Stimulated activated CD4-positive, alpha-beta T cell treated with anti-CD3 and anti-CD28 coated beads, Interleukin-15, amount 100 ng/mL, for 1 hour (primary cell): Measurements from ENCODE around the gene BNC2.
"Not testable (repeated sequence)": the region's sequence is repeated elsewhere in the genome, so short reads cannot be mapped to it uniquely, and the experiment has no call there.

Experiments used
- DNase-seq, 2 donors: peaks; one replicate each; pipeline ENCODE4 v3.0.0-alpha.2; 2020; ENCODE audit warnings: low read depth in 1 of 2, low spot score in 1 of 2

The BNC2 gene

GRCh38 chr9:16551692-16552091 is 318.8 kb downstream of the BNC2 start:
- DNase-seq, result no peak

GRCh38 chr9:16545639-16546038 is 324.8 kb downstream of the BNC2 start:
- DNase-seq, result no peak

- DNase-seq, result no peak
These were observed 325.6 kb downstream of the BNC2 start for GRCh38 chr9:16544842-16545241.

- no peak for DNase-seq
These were observed 326.8 kb downstream of the BNC2 start for GRCh38 chr9:16543686-16544085.

- DNase-seq, result no peak
These were observed 327.2 kb downstream of the BNC2 start for GRCh38 chr9:16543225-16543624.

GRCh38 chr9:16542290-16542689 is 328.2 kb downstream of the BNC2 start:
- DNase-seq, result no peak

- DNase-seq, result no peak
These were observed 329.5 kb downstream of the BNC2 start for GRCh38 chr9:16540743-16541613.

- not testable (repeated sequence) for DNase-seq
These were observed 330.8 kb downstream of the BNC2 start for GRCh38 chr9:16539626-16540025.

- no peak for DNase-seq
These were observed 334.9 kb downstream of the BNC2 start for GRCh38 chr9:16535555-16535954.

- DNase-seq, result no peak
These were observed 337.6 kb downstream of the BNC2 start for GRCh38 chr9:16532681-16533450.

- DNase-seq, result no peak
These were observed 338.2 kb downstream of the BNC2 start for GRCh38 chr9:16532272-16532671.

GRCh38 chr9:16530669-16531642 is 339.5 kb downstream of the BNC2 start:
- no peak for DNase-seq

- no peak for DNase-seq
These were observed 342.9 kb downstream of the BNC2 start for GRCh38 chr9:16527573-16527972.

- DNase-seq, result no peak
These were observed 344.1 kb downstream of the BNC2 start for GRCh38 chr9:16526380-16526779.

GRCh38 chr9:16524823-16525222 is 345.6 kb downstream of the BNC2 start:
- DNase-seq, result no peak

- DNase-seq, result no peak
These were observed 346.4 kb downstream of the BNC2 start for GRCh38 chr9:16524078-16524477.

- DNase-seq, result no peak
These were observed 348.5 kb downstream of the BNC2 start for GRCh38 chr9:16521868-16522411.

GRCh38 chr9:16519001-16519400 is 351.5 kb downstream of the BNC2 start:
- DNase-seq, result no peak

GRCh38 chr9:16516891-16517290 is 353.6 kb downstream of the BNC2 start:
- DNase-seq, result no peak

- no peak for DNase-seq
These were observed 354.6 kb downstream of the BNC2 start for GRCh38 chr9:16515879-16516301.

- no peak for DNase-seq
These were observed 355.3 kb downstream of the BNC2 start for GRCh38 chr9:16515207-16515606.
